Ovary (tissue), 9 donors: ENCODE results near the gene GOSR1. TPM values are rescaled to one million over a fixed set of nuclear protein-coding genes. Genes with fewer than 3 reads are reported as not detected.
"Not testable (repeated sequence)": the region's sequence is repeated elsewhere in the genome, so short reads cannot be mapped to it uniquely, and the experiment has no call there.

Experiments
- DNase-seq, 5 donors: peaks; one replicate each; pipeline ENCODE4 v3.0.0-alpha.2; 2019 to 2020
- H3K27ac ChIP-seq, 2 donors: fragments of 200-600 bp; one replicate each; pipeline versions ENCODE4 v1.5.1 to v1.8.0; 2019 to 2022
- H3K27me3 ChIP-seq: fragments of 200-600 bp; one replicate; pipeline ENCODE4 v1.8.0; 2022
- H3K36me3 ChIP-seq: fragments of 200-600 bp; sonication (generic); one replicate; pipeline ENCODE4 v1.5.1; 2019
- H3K4me1 ChIP-seq: one replicate; pipeline ENCODE4 v1.8.1; 2013; ENCODE audit warnings: mild to moderate bottlenecking, moderate library complexity; ENCODE audit not compliant: insufficient read depth
- H3K4me3 ChIP-seq: fragments of 200-600 bp; sonication (generic); one replicate; pipeline ENCODE4 v1.5.1; 2017
- H3K9me3 ChIP-seq, 2 donors: fragments of 200-600 bp in 1 of 2; sonication (generic) in 1 of 2; one replicate each; pipeline versions ENCODE4 v1.5.1 to v1.8.1; 2013 to 2019; ENCODE audit warnings: mild to moderate bottlenecking in 1 of 2, moderate library complexity in 1 of 2
- CTCF ChIP-seq, 3 donors: fragments of 450-650 bp in 2 of 3; fragments of 200-600 bp in 1 of 3; IDR thresholded peaks; one replicate each; pipeline versions ENCODE4 v1.5.1 to v1.8.0; 2016 to 2022; ENCODE audit warnings: antibody characterized with exemption in 3 of 3, mild to moderate bottlenecking in 1 of 3
- EP300 ChIP-seq: sonication (generic); formaldehyde crosslinking; IDR thresholded peaks from one replicate; pipeline ENCODE4 v1.6.1; 2017; ENCODE audit warnings: antibody characterized with exemption
- POLR2A ChIP-seq: fragments of 450-650 bp; IDR thresholded peaks from one replicate; pipeline ENCODE4 v1.6.1; 2017; ENCODE audit warnings: antibody characterized with exemption, mild to moderate bottlenecking, moderate library complexity
- WGBS, 3 donors: extraction: QIAGEN DNeasy Blood & Tissue Kit in 1 of 3; methylation state at CpG; one replicate each; pipeline versions ENCODE4 v1.1.5 to v1.1.7; 2013 to 2017; 5-methylcytosine and 5-hydroxymethylcytosine counted together
- intact Hi-C, 4 donors: fragments of 100-400 bp; cut with DNase I; formaldehyde crosslinking; loops; one replicate each; pipeline versions ENCODE4 v1.11.0 to v1.15.1; 2022 to 2023
- polyA plus RNA-seq, 2 donors: library from polyadenylated mRNA; stranded (reverse); fragments of 200-250 nt in 1 of 2; fragments of 350-450 nt in 1 of 2; fragmentation: Illumina TruSeq in 1 of 2; extraction: RNeasy Lipid Tissue Mini Kit (QIAGEN cat#74804) in 1 of 2; gene quantifications; one replicate each; pipeline ENCODE4 v1.2.3, GENCODE V29; 2013 to 2014
- total RNA-seq, 7 donors: library from RNA; depleted of rRNA in 2 of 7; stranded (reverse); fragments of >200 nt in 2 of 7; fragmentation: NEBNext Ultra II Directional in 3 of 7; extraction: Animal tissue kit (Norgen Biotek cat#: 25700) in 3 of 7; gene quantifications; one replicate each; pipeline versions ENCODE4 v1.1.0 to v1.2.4, GENCODE V29; 2016 to 2023
- donor health status: DM: no; HTN: no; CAD: no; lungs with moderate emphysema.
- donor health status: DM: no; HTN: no; CAD: no.
- donor health status: Bipolar disorder and iron deficiency.
- donor health status: DM: yes; HTN: yes; CAD: no.
- donor health status: DM: no; HTN: no; CAD: no.
- donor health status: DM: yes; HTN: yes; CAD: no.

Gene GOSR1
- total and polyA plus RNA-seq, 9 donors = 19.1 to 66.9 (median 53.9) TPM

GRCh38 chr17:30556374-30557332 is 79.4 kb downstream of the GOSR1 start:
- TF ChIP-seq CTCF (IDR thresholded peaks at IDR 0.05) (no peak), EP300 (no peak), POLR2A (no peak)
- no peak overlapping the region for H3K4me3 ChIP-seq
- WGBS, 3 donors = 82 to 84% (median 83%) methylated on average over 26 of the region's 26 CpGs
- no peaks in the 10 kb centered on the region for H3K4me1 ChIP-seq
- no peaks in the 10 kb centered on the region for H3K9me3 ChIP-seq
- no peaks in the 10 kb centered on the region for H3K27me3 ChIP-seq
- no peak overlapping the region for H3K27ac ChIP-seq
- intact Hi-C loops = no loop called here
- peak in 2 of 5 donors; percentile 8 to 24 for DNase-seq
- H3K36me3 ChIP-seq = no peaks in the 10 kb centered on the region

GRCh38 chr17:30557916-30558685 is 80.9 kb downstream of the GOSR1 start:
- intact Hi-C loops = no loop called here
- Histone ChIP-seq H3K4me1 (no peaks in the 10 kb centered on the region), H3K36me3 (no peaks in the 10 kb centered on the region), H3K27me3 (no peaks in the 10 kb centered on the region), H3K9me3 (no peaks in the 10 kb centered on the region), H3K27ac (no peak overlapping the region), H3K4me3 (no peak overlapping the region)
- no peak for DNase-seq
- TF ChIP-seq CTCF (IDR thresholded peaks at IDR 0.05) (no peak), EP300 (no peak), POLR2A (no peak)
- 65 to 69% (median 65%) methylated on average over 8 of the region's 8 CpGs for WGBS, 3 donors

GRCh38 chr17:30558686-30559545 is 81.7 kb downstream of the GOSR1 start:
- TF ChIP-seq EP300 = no peak
- no peak for TF ChIP-seq CTCF (IDR thresholded peaks at IDR 0.05)
- TF ChIP-seq POLR2A = no peak
- 71 to 78% (median 76%) methylated on average over 22 of the region's 22 CpGs for WGBS, 3 donors
- Histone ChIP-seq H3K4me3 (no peak overlapping the region), H3K27ac (no peak overlapping the region), H3K36me3 (no peaks in the 10 kb centered on the region), H3K4me1 (no peaks in the 10 kb centered on the region), H3K27me3 (no peaks in the 10 kb centered on the region), H3K9me3 (no peaks in the 10 kb centered on the region)
- peak in 2 of 5 donors; percentile 5 to 21 for DNase-seq
- intact Hi-C loops = no loop called here

- Histone ChIP-seq H3K4me1 (no peaks in the 10 kb centered on the region), H3K4me3 (no peak overlapping the region), H3K36me3 (no peaks in the 10 kb centered on the region), H3K27ac (no peak overlapping the region), H3K27me3 (no peaks in the 10 kb centered on the region), H3K9me3 (no peaks in the 10 kb centered on the region)
- peak in 2 of 5 donors; percentile 3 to 9 for DNase-seq
- intact Hi-C loops = no loop called here
- TF ChIP-seq POLR2A (no peak), EP300 (no peak), CTCF (IDR thresholded peaks at IDR 0.05) (no peak)
- WGBS, 3 donors = 85 to 87% (median 85%) methylated on average over 7 of the region's 7 CpGs
Observed at GRCh38 chr17:30559656-30560055, 82.4 kb downstream of the GOSR1 start.

GRCh38 chr17:30560117-30561026 is 83.2 kb downstream of the GOSR1 start:
- H3K27me3 ChIP-seq, H3K4me3 ChIP-seq, intact Hi-C loops, H3K27ac ChIP-seq, H3K9me3 ChIP-seq, H3K4me1 ChIP-seq, H3K36me3 ChIP-seq: not testable (repeated sequence)
- peak in 2 of 5 donors; percentile 6 to 13 for DNase-seq
- WGBS, 3 donors = 82 to 85% (median 85%) methylated on average over 8 of the region's 8 CpGs

- WGBS, 3 donors = 100% methylated on average over 1 of the region's 1 CpG
Observed at GRCh38 chr17:30561766-30562165, 84.6 kb downstream of the GOSR1 start.

More at GRCh38 chr17:30561766-30562165, 84.6 kb downstream of the GOSR1 start:
- H3K4me3 ChIP-seq, H3K36me3 ChIP-seq, H3K9me3 ChIP-seq, intact Hi-C loops, H3K4me1 ChIP-seq, H3K27me3 ChIP-seq, H3K27ac ChIP-seq, DNase-seq: not testable (repeated sequence)
